HG02678 (cell line): Measurements from ENCODE around the gene PPP1R14C.
"Not testable (repeated sequence)": the region's sequence is repeated elsewhere in the genome, so short reads cannot be mapped to it uniquely, and the experiment has no call there.

Experiments
- ATAC-seq: cut with Tn5 transposase; IDR thresholded peaks from one replicate; pipeline ENCODE4 v1.9.1; 2021; ENCODE audit warnings: mild to moderate bottlenecking, moderate library complexity; ENCODE audit not compliant: unreplicated experiment

The PPP1R14C gene

GRCh38 chr6:150187433-150187832 lies 44.6 kb downstream of the PPP1R14C start:
- not testable (repeated sequence) for ATAC-seq

GRCh38 chr6:150189122-150189521 lies 46.3 kb downstream of the PPP1R14C start:
- ATAC-seq: no peak

DNA sequence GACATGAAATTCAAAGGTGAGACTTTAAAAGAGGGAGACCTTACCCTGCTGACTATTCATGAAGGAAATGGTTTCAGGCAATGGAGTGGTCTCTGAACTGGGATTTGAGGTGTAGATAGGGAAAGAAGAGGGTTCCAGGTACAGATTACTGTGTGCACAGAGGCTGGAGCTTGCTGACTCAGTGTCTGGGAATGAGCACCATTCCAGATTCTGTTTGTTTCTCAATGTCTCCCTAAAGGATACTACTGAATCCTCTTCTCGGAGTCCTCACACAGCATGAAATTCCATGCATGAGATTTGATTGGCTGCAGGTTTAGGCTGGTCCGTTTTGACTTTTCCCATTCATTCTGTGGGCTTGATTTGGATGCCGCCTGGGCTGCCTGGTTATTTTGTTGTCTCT lies 49.0 kb downstream of the PPP1R14C start:
- ATAC-seq: no peak

GRCh38 chr6:150194195-150194594 lies 51.4 kb downstream of the PPP1R14C start:
- no peak for ATAC-seq

DNA sequence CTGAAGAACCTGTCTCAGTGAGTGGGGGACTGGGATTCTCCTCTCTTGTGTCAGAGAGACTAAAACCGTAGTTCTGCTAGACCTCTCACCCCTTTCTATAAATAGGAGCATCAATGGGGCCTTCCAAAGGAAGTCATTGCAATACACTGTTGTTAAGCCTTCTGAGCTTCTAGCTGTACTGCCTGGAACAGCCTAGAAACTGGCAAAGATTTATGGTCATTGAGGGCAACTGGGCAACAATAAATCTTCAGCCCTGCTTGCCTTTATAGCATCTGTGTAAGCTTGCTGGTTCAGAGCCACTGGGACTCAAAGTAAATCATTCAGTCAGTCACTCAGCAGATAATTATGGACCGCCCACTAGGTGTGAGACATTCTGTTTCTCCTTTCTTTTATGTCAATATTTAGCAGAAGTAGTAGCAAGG lies 53.2 kb downstream of the PPP1R14C start:
- ATAC-seq: peak; percentile 55

DNA sequence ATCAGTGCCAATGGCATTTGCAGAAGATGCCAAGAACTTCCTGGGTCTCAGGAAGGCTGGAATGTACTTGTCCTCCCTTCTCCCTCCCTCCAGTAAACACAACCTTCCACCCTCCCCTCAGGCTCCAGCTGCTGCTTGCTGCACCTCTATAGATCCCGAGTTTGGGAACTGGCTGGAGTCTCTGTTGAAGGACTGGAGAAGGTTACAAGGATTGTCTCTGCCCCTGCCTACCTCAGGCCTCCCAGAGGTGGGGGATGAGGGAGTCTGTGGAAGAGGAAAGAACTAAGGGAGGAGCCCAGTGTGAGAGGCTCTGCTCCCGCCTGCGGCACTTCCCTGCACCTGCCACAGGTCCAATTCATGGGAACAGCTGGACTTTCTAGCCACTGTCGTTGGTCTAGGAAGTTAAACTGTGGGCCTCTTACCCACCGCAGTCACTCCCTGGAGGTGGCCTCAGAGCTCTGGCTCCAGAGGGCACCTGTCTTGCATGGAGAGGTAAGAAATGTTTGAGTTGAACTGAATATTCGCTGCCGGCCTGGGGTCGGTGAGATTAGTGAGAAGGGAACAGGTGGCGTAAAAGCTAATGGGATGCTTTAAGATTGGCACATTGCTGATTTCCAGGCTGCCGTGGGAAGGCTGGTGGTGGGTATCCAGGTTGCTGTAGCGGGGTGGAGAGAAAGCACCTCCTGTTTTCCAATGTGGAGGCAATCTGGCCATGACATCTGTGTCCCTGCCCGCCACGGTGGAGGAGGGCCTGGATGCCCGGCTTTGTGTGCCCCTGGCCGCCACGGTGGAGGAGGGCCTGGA lies 54.3 kb downstream of the PPP1R14C start:
- ATAC-seq: no peak

GRCh38 chr6:150198532-150198931 lies 55.7 kb downstream of the PPP1R14C start:
- no peak for ATAC-seq

- ATAC-seq: no peak
Measured at GRCh38 chr6:150199241-150199640, 56.4 kb downstream of the PPP1R14C start.

GRCh38 chr6:150200428-150201100 lies 57.7 kb downstream of the PPP1R14C start:
- no peak for ATAC-seq

GRCh38 chr6:150201285-150201684 lies 58.4 kb downstream of the PPP1R14C start:
- ATAC-seq: no peak

DNA sequence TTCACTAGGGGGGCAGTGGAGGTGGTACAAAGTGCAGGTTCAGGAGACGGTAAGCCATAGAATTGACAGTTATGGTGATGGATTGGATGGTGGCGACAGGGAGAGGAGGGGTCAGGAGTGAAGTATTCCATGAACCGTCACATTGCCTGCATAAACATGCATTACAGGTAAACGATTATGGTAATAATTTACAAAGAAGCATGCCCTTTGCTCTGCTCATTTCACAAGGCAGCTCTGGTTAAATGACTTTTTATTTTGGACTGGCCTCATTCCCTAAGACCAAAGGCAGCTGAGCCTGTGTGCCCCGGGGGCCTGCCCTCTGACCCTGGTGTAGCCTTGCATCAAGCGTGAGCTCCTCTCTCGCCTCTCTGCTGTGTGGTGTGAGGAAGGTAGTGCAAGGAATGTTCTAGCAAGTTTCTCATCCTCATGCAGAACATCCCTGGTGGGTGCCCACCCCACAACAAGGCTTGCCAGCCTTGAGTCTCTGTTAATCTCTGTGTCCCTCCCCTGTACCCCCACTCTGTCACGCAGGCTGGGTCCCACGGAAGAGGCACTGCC lies 59.0 kb downstream of the PPP1R14C start:
- no peak for ATAC-seq

DNA sequence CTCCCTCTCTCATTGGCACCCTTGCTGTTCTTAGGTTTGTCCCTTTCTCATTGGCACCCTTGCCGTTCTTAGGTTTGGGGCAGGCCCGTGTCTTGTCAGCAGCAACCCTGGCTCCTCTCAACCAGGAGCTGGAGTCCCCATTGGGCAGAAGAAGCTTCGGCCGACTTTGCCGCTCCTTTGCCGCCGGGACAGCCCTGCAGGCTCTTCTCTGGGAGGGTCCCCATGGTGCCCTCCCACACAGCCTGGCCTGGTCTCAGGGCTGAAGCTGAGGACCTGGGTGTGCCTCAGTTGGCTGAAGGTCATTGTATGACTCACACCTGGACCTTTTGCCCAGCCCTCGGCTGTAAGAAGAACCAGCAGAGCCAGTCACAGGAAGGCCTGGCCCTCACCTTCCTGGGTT lies 59.6 kb downstream of the PPP1R14C start:
- ATAC-seq: no peak

DNA sequence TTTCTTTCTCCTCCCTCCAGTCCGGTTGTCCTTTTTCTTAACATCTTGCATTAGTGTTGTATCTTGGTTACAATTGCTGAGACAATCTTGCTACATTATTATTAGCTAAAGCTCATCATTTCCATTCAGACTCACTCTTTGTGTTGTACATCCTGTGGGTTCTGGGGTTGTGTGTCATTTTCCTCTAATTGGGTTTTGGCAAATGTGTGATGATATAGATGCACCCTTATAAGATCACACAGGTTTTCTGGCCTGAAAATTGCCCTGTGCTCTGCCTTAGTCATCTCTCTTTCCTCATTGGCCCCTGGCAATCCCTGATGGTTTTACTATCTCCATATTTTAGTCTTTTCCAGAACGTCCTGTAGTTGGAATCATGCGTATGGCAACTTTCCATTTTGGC lies 60.1 kb downstream of the PPP1R14C start:
- no peak for ATAC-seq

DNA sequence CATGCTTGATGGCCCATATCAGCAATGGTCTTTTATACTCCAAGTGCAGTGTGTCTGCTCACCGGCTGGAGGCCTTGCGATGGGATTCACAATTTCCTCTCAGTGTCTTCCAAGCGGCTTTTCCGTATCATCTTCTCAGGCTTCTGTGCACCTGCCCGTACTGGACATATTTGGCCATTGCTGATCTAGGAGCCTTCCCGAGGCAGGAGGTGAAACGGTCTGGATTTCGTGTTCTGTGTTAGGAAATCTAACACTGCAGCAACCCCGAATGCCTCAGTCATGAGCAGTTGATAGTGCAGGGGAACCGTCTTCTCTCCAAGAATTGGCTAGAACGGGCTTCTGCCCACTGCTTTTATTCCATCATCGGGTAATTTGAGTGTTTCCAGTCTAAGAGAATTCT lies 60.5 kb downstream of the PPP1R14C start:
- ATAC-seq: no peak

GRCh38 chr6:150203871-150204545 lies 61.2 kb downstream of the PPP1R14C start:
- ATAC-seq: no peak

GRCh38 chr6:150204705-150205472 lies 62.0 kb downstream of the PPP1R14C start:
- no peak for ATAC-seq

DNA sequence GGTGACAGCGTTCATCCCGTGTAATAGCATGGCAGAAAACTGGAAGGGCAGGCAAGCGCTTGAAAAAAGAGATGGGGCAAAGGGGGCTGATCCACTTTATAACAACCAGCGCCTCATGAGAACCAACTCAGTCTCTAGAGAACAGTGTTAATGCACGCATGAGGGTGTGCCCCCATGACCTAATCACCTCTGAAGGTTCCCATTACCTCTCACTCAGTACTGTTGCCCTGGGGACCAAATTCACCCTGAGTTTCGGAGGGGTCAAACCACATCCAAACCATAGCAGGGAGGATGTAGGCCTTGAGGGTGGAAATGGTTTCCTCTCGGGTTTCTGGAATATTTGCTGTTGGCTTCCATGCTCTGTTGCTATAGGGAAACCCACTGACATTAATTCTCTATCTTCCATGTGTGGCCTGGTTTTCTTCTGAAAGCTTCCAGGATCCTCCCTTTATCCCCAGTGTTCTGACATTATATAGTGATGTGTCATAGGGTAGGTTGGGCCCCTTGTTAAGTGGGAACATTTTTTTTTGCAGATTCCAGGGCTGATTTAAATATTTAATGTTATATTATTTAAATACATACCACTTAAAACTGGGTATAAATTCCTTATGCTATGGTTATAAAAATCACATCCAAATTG lies 65.2 kb downstream of the PPP1R14C start:
- no peak for ATAC-seq

DNA sequence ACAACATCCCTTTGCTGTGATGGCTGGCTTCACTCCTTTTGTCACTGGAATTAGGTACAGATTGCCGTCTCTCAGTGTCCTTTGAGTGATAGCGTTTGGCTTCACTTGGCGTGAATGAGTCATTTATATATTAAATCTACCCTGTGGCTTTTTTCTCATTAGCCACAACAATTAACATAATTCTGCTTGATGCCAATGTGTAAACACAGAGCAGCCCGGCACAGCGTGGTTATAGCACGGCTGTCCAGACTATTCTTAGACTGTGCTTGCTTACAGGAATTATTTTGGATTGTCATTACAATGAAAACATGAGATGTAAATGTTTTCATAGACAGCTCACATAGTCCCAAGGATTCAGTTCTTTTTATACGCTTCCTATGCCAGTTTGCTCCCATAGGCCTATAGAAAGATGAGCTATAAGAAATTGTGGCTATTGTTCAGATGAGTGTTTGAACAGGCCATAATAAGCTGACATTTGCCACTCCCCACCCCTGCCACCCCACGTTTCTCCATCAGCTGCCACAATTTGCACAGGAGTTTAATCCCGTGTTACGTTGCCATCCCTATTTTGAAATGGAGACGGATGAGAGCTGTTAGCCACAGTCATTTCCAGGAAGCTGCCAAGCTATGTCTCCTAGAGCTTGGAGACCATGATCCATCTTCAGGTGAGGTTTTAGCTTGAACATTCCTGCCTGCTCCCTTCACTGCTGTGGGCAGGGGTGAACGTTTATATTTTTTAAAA lies 65.9 kb downstream of the PPP1R14C start:
- no peak for ATAC-seq

DNA sequence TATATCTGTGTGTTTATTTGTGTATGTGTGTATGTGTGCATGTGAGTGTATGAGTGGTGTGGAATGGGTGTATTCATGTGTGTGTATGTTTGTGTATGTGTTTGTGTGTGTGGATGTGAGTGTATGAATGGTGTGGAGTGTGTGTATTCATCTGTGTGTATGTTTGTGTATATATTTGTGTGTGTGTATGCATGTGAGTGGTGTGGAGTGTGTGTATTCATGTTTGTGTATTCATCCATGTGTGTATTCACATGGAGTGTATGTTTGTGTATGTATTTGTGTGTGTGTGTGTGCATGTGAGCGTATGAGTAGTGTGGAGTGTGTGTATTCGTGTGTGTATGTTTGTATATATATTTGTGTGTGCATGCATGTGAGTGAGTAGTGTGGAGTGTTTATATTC lies 66.6 kb downstream of the PPP1R14C start:
- ATAC-seq: no peak
